NCI-H2081 (cell line): ENCODE data around the gene MRTFA.
"Not testable (repeated sequence)": the region's sequence is repeated elsewhere in the genome, so short reads cannot be mapped to it uniquely, and the experiment has no call there.

ENCODE experiments used
- DNase-seq, 2 experiments: peaks; one replicate each; lab custom pipeline; 2025; lab: John Stamatoyannopoulos, UW

MRTFA gene

DNA sequence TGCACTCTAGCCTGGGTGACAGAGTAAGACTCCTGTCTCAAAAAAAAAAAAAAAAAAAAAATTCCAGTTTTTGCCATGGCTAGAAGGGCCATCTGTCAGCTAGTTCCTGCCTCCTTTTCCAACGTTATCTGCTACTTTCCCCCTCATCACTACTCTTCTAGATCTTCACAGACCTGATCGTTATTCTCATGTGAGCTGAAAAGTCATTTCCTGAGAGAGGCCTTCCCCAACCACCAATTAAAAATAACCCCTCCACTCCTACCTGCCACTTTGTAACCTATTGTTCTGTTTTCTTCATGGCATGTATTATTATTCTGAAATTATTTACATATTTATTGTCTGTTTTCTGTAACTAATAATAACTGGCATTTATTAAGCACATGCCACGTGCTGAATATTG lies 241.9 kb downstream of the MRTFA start:
- no peak for DNase-seq

DNA sequence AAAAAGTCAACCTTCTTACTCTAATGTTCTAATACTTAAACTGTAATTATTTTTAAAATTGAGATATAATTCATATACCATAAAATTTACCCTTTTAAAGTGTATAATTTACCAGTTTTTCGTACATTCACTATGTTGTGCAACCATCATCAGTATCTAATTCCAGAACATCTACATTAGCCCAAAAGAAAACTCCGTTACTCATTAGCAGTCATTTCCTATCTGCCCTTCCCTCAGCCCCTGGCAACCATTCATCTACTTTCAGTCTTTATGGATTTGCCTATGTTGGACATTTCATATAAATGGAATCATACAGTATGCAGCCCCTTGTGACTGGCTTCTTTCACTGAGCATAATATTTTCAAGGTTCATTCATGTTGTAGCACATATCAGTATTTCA lies 243.9 kb downstream of the MRTFA start:
- DNase-seq = no peak

DNA sequence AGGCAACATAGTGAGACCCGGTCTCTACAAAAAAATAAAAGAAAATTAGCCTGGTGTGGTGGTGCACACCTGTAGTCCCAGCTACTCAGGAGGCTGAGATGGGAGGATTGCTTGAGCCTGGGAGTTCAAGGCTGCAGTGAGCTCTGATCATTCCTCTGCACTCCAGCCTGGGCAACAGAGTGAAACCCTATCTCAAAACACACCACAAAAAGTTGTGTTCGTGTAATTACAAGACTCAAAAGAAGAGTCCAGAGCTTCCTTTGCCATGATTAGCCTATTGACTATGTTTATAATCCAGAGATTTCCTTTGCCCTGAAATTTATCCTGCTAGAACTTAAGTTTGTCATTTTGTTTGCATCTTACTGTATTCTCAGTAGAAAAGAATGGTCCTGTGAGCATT lies 245.1 kb downstream of the MRTFA start:
- DNase-seq = no peak

DNA sequence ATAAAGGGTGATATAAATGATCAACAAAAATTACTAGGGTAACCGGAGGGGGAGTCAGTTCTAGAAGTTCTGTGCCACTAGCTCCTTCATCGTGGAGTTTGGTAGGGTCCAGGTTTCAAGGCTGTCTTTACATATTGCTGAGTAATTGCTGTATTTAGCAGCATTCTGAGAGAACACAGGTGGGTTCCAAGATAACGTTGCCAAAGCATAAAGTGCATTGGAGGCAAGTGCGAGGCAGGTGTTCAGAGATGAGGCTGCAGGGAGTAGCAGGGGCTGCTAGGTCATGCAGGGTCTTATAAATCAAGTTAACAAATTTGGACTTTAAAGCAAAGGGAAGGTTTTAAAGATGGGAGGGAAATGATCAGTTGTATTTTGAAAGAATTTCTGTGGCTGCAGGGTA lies 248.3 kb downstream of the MRTFA start:
- no peak for DNase-seq

DNA sequence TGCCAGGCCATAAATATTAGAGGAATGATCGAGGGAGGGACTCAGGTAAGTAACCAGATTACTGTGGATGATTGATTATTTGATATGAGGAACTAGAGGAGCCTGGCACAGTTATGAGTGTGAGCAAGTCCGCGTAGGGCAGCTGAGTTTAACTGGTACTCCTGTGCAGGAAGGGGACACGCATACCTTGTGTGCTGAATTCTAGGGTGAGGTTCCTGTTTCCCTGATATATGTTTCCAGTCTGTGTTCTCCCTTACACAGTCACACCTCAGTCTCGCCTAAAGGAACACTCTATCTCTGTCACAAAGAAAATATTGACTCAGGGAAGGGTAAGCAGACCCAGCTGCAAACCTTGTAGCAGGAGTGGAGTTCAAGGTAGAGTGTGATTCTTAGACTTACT lies 248.8 kb downstream of the MRTFA start:
- DNase-seq = no peak

DNA sequence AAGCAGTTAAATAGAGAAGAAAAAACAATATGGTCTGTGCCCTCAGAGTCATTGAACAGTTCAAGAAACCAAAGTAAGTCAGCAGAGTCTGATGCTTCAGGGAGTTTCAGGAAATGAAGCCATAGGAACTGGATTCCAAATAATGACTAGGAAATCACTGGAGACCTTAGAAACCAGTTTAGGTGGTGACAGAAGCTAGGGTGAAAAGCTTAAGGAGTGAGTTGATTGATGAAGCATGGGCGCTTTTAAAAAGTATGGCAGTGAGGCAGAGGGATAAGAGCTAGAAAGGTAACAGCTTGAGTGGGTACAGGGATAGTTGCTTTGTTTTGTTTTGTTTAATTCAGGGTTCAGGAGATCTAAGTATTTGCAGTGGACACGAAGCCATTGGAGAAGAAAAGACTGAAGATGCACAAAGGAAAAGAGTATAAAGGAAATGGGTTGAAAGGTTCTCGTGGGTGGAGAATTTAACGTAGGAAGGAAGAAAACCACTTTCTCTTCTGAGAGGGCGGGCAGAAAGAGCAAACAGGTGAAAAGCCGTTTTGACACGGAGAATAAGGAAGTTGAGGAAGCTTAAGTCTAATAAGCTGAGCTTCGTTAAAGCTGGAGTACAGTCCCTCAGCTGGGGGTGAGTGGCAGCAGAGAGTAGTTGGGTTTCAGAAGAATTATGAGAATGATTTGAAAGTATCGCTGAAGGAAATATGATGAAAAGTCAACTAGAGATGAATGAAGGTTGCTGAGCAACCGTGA lies 251.3 kb downstream of the MRTFA start:
- no peak for DNase-seq

DNA sequence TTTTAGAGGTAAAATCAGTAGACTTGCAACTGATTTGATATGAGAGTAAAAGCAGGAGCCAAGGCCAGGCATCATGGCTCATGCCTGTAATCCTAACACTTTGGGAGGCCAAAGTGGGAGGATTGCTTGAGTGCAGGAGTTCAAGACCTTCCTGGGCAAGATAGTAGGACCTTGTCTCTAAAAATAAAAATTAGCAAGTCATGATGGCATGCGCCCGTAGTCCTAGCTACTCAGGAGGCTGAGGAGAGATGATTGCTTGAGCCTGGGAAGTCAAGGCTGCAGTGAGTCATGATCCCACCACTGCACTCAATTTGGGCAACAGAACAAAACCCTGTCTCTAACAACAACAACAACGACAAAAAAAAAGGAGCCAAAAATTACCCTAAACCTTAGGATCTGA lies 252.6 kb downstream of the MRTFA start:
- DNase-seq = no peak

DNA sequence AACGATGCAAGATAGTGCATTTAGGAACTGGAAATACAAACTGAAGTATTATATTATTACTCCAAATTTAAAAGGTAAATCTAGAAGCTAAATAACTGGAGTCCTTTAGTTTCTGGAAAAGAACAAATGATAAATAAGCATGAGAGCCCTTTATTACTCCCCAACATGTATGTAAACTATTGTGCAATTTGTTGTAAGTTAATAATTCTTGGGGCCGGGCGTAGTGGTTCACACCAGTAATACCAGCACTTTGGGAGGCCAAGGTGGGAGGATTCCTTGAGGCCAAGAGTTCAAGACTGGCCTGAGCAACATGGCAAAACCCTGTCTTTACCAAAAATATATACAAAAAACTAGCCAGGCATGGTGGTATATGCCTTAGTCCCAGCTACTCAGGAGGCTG lies 255.1 kb downstream of the MRTFA start:
- DNase-seq = no peak

DNA sequence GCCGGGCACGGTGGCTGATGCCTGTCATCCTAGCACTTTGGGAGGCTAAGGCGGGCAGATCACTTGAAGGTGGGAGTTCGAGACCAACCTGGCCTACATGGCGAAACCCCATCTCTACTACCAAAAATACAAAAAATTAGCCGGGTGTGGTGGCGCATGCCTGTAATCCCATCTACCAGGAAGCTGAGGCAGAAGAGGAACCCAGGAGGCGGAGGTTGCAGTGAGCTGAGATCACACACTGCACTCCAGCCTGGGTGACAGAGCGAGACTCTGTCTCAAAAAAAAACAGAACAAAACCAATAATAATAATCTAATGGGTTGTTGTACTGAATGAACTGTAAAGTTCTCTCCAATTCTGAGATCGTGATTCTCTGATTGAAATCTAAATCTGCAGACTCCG lies 258.1 kb downstream of the MRTFA start:
- not testable (repeated sequence) for DNase-seq

DNA sequence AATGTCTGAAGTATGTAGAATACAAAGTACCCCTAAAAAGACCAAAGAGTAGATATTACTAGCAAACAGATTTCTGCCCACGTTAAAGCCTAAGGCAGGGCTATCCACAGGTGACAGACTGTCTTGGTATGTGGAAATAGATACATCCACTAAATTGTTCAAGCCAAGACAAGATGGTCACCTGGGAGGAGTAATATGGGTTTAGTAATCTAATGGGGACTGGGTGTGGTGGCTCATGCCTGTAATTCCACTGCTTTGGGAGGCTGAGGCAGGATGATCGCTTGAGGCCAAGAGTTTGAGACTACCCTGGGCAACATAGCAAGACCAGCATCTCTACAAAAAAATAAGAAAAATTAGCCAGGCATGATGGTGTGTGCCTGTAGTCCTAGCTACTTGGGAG lies 258.6 kb downstream of the MRTFA start:
- no peak for DNase-seq

DNA sequence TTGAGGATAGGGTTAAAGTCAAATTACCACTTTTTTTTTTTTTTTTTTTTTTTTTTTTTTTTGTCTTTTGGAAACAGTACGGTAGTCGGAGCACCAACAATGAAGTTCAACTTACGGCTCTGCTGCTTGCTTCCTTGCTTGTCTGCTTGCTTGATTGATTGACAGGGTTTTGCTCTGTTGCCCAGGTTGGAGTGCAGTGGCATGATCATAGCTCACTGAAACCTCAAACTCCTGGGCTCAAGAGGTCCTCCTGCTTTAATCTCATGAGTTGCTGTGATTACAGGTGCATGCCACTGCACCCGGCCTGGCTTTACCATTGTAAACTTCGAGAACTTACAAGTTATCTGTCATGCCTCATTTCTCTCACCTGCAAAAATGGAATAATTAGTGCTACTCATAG lies 260.4 kb downstream of the MRTFA start:
- no peak for DNase-seq

DNA sequence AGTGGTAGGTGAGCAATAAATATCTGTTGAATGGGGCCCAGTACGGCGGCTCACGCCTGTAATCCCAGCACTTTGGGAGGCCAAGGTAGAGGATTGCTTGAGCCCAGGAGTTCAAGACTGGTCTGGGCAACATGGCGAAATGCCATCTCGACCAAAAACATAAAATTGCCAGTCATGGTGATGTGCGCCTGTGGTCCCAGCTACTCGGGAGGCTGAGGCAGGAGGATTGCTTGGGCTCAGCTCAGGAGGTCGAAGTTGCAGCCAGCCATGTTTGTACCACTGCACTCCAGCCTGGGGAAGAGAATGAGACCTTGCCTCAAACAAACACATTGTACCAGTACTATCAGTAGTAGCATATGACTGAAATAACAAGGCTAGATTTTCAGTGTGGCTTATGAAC lies 262.0 kb downstream of the MRTFA start:
- DNase-seq = no peak

DNA sequence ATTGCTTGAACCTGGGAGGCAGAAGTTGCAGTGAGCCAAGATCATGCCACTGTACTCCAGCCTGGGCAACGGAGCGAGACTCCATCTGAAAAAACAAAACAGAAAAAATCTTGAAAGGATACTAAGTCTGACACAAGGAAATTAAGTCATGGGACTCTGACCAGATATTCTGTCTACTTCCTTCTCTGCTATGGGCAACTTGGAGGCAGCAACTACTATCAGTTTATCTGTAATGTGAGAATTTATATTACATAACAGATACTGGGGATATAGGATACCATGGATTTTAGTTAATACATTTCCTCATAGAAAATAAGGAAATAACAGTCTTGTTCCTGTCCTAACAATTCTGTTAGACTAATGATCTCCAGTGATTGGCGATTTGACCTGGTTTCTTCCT lies 267.7 kb downstream of the MRTFA start:
- DNase-seq = no peak

DNA sequence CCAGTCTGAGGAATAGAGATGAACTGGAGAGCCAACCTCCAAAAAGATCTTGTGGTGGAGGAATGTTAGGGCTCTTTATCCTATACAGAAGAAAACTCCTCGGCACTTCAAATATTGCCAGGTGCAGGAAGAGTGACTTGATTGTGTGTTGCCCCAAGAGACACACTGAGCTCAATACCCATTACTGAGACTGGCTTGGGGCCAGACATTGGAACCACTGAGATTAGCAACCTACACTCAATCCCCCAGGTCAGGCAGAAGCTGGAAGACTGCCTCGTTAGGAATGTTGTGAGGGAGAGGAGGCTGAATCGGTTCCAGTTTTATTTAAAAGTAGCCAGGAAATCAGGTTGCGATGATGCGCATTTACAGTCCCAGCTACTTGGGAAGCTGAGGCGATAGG lies 268.5 kb downstream of the MRTFA start:
- peak in 1 of 2 experiments; percentile 2 for DNase-seq

DNA sequence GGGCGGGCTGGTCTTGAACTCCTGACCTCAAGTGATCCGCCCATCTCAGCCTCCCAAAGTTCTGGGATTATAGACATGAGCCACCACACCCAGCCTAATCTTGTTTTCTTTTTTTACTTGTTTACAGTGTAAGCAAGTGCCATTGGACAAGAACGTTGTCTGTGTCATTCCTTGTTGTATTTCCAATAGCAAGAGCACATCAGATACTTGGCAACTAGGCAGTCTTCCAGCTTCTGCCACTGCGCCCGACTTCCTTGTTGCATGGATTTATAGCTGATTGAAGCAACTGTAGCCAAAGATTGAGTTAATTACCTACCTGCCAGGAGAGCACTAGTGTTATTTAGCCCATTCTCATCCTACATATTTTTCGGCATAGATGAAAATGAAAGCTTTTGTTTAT lies 269.2 kb downstream of the MRTFA start:
- DNase-seq = no peak

DNA sequence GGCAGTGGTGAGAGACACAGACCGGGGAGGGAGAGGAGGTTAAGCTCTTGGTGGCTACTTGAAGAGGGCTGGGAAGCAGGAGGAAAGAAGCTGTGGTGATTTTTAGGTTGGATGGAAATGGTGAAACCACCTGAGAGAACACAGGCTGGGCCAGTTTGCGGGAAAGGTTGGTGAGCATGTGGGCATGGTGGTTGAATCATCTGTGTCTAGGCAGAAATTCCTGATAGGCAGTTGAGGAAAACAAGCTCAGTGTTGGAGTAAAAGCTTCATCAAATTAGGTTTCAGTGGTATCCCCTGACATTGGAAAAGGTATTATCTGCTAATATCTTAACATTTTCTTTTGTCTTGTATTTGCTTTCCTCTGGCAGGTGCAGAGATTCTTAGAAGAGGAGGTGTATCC lies 270.5 kb downstream of the MRTFA start:
- DNase-seq = no peak

DNA sequence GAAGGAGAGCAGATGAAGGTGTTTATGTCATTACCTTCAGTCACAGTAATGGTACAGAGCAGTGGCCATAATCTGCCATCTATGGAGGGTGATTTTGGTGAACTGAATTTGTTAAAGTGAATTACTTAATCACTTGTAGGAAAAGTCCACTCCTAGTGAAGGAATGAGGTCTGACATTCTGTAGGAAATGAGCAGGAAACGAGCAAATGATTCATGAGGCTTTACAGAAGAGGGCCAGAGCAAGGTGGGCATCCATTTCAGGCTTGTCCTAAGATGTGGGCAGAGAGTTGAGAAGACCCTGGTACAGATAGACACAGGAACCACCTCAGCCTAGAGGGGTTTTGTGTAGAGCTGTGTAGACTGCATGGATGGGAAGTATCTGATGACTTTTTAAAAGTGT lies 272.1 kb downstream of the MRTFA start:
- DNase-seq = no peak

DNA sequence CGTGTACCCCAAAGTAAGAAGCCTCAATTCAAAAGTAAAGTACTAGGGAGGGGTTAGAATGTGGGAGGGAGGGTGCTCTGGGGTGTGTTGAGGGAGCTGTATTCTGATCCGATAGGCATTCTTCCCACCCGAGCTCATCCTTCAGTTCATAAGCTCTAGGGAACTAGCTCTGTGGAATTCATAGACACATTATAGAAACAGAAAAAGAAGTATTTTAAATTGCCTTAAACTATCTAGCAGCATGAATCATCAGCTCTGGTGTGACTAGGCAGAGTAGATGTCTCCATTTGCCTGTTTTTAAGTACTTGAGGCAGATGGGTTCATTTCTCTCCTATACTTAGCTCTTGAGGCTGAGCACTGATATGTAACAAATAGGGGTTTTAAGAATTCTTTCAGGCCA lies 273.5 kb downstream of the MRTFA start:
- no peak for DNase-seq

DNA sequence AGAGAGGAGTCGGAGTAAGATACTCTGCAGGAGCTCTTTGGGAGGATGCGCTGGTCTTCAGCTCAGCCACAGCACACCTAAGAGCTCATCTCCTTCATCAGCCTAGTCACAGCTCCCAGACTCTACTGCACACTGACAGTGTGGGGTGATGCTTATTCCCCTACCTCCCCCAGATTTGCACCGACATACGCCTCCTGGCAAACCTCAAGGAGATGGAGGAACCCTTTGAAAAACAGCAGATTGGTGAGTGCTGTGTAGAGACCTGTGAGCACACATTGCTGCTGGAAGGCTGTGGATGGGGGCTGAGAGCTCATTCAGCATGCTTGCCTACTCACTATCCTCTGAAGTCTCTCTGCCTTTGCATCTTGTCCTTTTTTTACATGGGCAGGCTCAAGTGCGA lies 275.4 kb downstream of the MRTFA start:
- no peak for DNase-seq
